GM21576 (cell line): ENCODE results near the gene TXN2.
"Not testable (repeated sequence)": the region's sequence is repeated elsewhere in the genome, so short reads cannot be mapped to it uniquely, and the experiment has no call there.

Experiments
- ATAC-seq: cut with Tn5 transposase; IDR thresholded peaks from one replicate; pipeline ENCODE4 v1.9.1; 2021; ENCODE audit warnings: mild to moderate bottlenecking, moderate library complexity; ENCODE audit not compliant: unreplicated experiment

The TXN2 gene

GRCh38 chr22:36432592-36433317 is 48.7 kb downstream of the TXN2 start:
- ATAC-seq: no peak

- no peak for ATAC-seq
These were observed 49.5 kb downstream of the TXN2 start for GRCh38 chr22:36431977-36432376.

- ATAC-seq: no peak
These were observed 50.6 kb downstream of the TXN2 start for GRCh38 chr22:36430863-36431262.

GRCh38 chr22:36427952-36428351 is 53.5 kb downstream of the TXN2 start:
- ATAC-seq: not testable (repeated sequence)

- ATAC-seq: no peak
These were observed 55.4 kb downstream of the TXN2 start for GRCh38 chr22:36425977-36426523.

GRCh38 chr22:36424901-36425579 is 56.4 kb downstream of the TXN2 start:
- ATAC-seq: no peak

- not testable (repeated sequence) for ATAC-seq
These were observed 57.0 kb downstream of the TXN2 start for GRCh38 chr22:36424466-36424865.

- ATAC-seq: no peak
These were observed 57.7 kb downstream of the TXN2 start for GRCh38 chr22:36423461-36424404.

GRCh38 chr22:36422287-36423014 is 59.0 kb downstream of the TXN2 start:
- ATAC-seq: no peak

GRCh38 chr22:36419912-36420882 is 61.2 kb downstream of the TXN2 start:
- no peak for ATAC-seq

GRCh38 chr22:36419177-36419911 is 62.1 kb downstream of the TXN2 start:
- no peak for ATAC-seq

- ATAC-seq: no peak
These were observed 64.2 kb downstream of the TXN2 start for GRCh38 chr22:36417281-36417686.
